ENCODE data around the gene SLX4. TPM values are rescaled to one million over a fixed set of nuclear protein-coding genes. Genes with fewer than 3 reads are reported as not detected.

Gene SLX4
- polyA plus RNA-seq, 1 donor = 4.6 TPM

DNA sequence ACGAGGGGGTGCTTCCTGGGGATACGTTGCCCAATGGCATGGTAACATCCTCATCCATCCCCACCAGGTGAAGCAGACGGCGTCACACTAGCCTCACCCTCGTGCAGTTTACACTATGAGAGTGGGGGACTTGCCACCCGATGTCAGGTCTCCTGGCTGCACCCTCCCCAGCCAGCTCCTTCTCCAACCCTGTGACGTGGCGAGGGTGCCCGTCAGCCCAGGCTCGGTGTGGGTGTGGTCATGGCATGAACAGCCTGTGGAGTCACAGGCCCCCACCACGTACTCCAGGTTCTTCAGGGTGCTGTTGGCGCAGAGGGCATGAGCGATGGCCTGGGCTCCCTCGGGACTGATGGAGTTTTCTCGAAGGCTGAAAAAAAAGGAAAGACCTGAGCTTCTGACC, 62.5 kb downstream of the SLX4 start:
- DNase-seq = no peak

DNA sequence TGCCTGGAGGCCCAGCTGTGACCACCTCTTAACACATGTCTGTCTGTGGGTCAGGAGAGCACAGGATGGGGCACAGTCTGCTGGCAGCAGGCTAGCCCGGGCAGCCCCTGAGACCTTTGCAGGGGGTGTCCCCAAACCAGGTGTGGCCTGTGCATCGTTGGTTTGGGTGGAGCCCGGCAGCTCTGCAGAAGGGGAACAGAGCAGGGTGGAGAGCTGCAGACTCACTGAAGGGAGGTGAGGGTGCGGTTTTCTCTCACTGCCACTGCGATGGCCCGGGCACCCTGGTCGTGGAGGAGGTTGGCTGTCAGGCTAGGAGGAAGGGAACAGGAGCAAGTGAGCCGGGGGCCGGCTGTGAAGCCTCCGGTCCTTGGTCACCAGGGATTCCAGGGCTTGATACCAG, 63.0 kb downstream of the SLX4 start:
- DNase-seq = no peak

DNA sequence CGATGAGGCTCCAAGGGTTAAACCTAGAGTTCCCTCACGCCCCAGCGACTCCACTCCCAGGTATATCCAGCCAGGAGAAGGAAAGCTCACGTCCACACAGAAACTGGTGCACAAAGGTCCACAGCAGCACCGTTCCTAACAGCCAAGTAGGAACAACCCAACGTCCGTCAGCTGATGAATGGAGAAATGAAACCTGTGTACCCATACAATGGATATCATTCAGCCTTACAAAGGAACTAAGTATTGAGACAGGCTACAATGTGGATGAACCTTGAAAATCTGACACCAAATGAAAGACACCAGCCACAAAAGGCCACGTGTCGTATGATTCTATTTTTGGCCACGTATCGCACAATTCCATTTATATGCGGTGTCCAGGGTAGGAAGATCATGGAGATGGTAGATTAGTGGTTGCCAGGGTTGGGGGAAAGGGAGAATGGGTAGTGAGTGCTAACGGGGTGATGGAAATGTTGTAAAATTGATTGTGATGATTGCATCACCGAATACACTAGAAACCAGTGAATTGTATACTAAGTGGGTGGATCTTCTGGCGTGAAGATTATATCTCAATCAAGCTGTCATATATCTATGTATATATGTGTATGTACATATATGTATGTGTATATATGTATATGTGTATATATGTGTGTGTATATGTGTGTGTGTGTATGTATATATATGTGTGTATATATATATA, 64.3 kb downstream of the SLX4 start:
- no peak for DNase-seq

DNA sequence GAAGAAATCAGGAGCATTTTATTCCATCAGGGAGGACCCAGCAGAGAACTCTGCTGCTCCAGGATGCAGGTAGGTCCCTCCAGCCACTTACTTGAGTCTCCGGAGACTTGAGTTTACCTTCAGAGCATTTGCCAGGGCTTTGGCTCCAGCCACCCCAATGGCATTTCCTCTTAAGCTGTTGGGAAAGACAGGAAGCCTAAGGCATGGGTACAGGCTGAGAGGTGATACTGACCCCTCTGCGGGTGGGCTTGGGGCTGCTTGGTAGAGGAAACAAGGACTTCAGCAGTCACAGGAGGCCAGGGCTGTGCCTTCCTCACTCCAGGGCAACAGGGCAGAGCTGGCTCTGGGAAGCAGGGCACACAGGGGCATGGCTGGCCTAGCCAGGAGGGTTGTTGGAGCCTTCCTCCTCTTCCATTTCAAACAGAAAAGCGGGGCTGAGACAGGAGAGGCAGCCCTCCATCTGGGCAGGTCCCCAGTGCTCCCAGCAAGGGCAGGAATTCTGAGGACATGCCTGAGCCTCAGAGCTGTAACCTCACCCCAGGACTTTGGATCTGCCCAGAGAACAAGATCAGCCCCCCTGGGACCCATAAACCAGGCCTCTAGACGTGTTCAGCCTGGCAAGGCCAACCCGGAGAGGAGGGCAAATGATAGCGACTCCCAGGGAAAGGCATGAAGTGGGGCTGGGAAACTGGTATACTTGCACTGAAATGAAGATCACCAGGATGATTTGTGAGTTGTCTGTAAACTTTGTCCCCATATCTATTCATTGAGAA, 68.6 kb downstream of the SLX4 start:
- no peak for DNase-seq

DNA sequence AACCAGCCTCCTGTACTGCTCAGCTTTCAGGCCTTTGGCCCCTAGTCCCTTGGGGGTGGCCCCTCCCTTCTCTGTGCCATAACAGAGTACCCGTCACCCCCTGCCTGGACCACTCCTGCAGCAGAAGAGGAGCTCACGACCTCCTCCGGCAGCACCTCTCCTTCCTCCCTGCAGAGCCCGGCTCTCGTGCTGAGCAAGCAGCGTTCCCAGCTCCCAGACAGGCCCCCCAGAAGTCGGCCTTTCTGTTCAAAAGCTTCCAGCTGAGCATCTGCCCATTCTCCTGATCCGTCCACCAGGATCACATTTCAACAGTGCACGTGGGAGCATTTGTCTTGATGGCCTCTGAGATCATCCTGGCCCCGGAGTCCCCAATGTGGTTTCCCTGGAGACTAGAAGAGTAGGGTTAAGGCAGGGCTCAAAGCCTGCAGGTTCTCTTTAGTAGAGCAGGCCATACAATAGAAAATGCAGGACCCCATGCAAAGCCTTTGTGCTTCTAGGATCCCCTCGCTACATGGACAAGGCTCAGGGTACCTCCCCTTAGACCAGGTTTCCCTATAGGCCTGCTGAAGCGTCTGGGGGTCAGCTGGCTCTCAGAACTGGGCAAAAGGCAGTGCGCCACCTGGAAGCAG, 69.8 kb downstream of the SLX4 start:
- DNase-seq = no peak

DNA sequence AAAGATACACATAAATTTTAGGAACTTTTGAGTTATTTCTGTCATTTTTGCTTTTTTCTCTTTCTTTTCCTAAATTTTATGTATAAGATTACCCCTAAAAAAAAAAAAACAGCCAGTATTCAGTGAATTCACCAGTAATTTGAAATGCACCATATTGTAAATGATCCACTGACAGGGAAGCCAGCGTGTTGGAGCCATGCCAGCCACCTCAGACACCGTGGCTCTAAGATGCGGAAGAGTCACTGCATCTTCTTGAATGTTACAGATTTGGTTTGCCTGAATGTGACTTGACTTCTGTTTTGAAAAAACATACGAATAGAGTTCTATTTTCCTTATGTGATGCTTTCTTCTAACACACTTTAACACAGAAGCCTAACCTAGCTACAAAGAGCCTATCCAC, 73.2 kb downstream of the SLX4 start:
- no peak for DNase-seq

DNA sequence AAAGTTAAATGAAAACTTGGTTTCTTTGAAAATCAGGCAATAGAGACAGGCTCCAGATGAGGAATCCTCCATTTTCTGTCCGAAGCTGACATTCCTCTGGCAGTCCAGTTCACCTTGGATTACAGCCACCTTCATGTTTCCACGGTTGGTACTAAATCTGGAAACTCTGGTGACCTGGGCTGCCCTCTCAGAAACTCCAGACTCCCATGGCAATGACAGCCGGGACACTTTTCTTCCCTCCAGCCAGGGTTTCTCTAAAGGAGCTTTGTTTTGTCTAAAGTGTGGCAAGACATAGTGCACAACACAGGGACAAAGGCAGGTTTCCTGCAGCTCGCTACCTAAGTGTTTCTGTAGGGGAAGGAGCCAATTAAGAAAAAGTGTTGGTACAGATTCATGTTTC, 74.6 kb downstream of the SLX4 start:
- peak; percentile 17 for DNase-seq

DNA sequence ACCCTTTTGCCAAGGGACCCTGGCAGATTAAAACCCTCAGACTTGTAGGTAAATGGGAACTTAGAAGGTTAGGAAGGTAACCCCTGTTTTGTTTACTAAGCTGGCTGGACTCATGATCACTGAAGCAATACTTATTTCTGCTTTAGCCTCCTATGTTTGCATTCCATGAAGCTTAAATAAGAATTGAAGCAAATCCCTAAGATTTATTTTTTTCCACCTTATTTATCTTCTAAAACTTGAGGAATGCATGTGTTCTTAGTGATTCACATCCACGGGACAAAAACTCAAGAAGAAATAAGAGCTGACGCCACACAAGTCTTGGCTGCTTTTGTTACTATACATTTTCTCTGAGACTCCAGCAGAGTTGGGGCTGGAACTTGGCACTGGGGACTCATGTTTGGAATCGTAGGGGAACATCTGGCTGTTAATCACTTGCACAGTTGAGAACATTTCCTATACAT, 75.1 kb downstream of the SLX4 start:
- DNase-seq = peak; percentile 64

DNA sequence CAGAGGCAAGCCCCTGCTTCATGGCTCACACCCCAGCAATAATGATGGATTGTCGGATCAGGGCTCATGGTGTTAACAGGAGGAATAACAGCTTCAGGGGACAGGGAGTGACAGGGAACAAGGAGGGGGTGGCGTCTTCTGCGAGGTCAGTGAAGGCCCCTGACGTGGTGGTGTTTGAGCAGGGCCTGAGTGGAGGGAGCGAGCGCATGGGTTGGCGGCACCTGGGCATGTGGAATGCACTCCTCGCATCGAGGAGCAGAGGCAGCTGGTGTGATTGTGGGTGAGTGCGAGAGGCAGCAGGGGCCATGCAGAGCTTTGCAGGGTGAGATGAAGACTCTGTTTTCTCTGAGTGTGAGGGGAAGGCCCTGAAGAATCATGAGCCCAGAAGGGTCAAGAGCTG, 77.3 kb downstream of the SLX4 start:
- no peak for DNase-seq

DNA sequence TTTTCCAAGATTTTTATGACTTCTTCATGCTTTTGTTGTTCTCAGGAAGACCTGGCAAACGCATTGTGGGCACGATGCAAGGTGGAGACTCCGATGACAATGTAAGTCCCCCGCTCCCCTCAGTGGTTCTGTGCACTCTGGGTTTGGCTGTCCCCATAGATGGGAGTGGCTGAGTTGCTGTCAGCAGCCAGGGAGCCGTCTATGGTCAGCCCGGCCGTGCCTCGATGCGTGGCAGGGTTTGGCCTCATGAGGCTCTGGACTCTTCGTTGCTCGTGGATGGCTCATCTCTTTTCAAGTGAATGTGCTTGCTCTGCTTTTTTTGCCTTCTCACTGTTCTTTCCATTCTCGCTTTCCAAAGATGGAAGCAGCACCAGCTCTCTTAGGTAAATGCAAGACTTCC, 78.7 kb downstream of the SLX4 start:
- no peak for DNase-seq

Other genes starting within 250 kb of the SLX4 start
- 9.6 TPM for gene ZSCAN32, start 210.6 kb downstream of the SLX4 start, polyA plus RNA-seq (ENCODE audit: insufficient read length)
- gene ZNF174, start 210.4 kb downstream of the SLX4 start, polyA plus RNA-seq (ENCODE audit: insufficient read length) = 7.8 TPM
- 1.8 TPM for gene ZNF597, start 168.1 kb downstream of the SLX4 start, polyA plus RNA-seq (ENCODE audit: insufficient read length)
- gene NAA60, start 167.9 kb downstream of the SLX4 start, polyA plus RNA-seq (ENCODE audit: insufficient read length) = 33.2 TPM
- gene C16orf90, start 116.1 kb downstream of the SLX4 start, polyA plus RNA-seq (ENCODE audit: insufficient read length) = not detected
- 17.5 TPM for gene CLUAP1, start 110.6 kb downstream of the SLX4 start, polyA plus RNA-seq (ENCODE audit: insufficient read length)
- 0.86 TPM for gene NLRC3, start 34.2 kb downstream of the SLX4 start, polyA plus RNA-seq (ENCODE audit: insufficient read length)
- gene DNASE1, start 43.1 kb upstream of the SLX4 start, polyA plus RNA-seq (ENCODE audit: insufficient read length) = 19.7 TPM
- 175 TPM for gene TRAP1, start 105.9 kb upstream of the SLX4 start, polyA plus RNA-seq (ENCODE audit: insufficient read length)